Measurements from ENCODE around the gene CMC4. TPM values are rescaled to one million over a fixed set of nuclear protein-coding genes. Genes with fewer than 3 reads are reported as not detected.
A peak's percentile ranks its signal among the peaks of the same experiment; 100 is the strongest.

Gene CMC4
- total and polyA plus RNA-seq, 2 donors (not counting 1 experiment from before 2014, with no cell fraction given): 8.1 to 9.6 TPM

GRCh38 chrX:155026727-155027508, 44.0 kb downstream of the CMC4 start, which contains the start of gene FUNDC2:
FUNDC2 (plus strand) TSS chrX:155026844; CDS start chrX:155026939, 95 bp downstream.
- H3K36me3 ChIP-seq (ENCODE audit: control insufficient read depth, insufficient read depth, low read length): no peaks in the 10 kb centered on the region
- TF ChIP-seq, protein P1, sequence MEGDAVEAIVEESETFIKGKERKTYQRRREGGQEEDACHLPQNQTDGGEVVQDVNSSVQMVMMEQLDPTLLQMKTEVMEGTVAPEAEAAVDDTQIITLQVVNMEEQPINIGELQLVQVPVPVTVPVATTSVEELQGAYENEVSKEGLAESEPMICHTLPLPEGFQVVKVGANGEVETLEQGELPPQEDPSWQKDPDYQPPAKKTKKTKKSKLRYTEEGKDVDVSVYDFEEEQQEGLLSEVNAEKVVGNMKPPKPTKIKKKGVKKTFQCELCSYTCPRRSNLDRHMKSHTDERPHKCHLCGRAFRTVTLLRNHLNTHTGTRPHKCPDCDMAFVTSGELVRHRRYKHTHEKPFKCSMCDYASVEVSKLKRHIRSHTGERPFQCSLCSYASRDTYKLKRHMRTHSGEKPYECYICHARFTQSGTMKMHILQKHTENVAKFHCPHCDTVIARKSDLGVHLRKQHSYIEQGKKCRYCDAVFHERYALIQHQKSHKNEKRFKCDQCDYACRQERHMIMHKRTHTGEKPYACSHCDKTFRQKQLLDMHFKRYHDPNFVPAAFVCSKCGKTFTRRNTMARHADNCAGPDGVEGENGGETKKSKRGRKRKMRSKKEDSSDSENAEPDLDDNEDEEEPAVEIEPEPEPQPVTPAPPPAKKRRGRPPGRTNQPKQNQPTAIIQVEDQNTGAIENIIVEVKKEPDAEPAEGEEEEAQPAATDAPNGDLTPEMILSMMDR (conservative IDR thresholded peaks at IDR 0.05 in 1 of 2, IDR thresholded peaks at IDR 0.05 in 1 of 2; ENCODE audit: low read depth in 1 of 2, low read length in 2 of 2): no peak
- TF ChIP-seq EZH2 (IDR thresholded peaks at IDR 0.05; ENCODE audit: low read length, missing control alignments): no peak
- peak within 1 kb of the TSS; percentile 46 for H3K4me2 ChIP-seq (ENCODE audit: extremely low read depth, insufficient read depth, low read length)

DNA sequence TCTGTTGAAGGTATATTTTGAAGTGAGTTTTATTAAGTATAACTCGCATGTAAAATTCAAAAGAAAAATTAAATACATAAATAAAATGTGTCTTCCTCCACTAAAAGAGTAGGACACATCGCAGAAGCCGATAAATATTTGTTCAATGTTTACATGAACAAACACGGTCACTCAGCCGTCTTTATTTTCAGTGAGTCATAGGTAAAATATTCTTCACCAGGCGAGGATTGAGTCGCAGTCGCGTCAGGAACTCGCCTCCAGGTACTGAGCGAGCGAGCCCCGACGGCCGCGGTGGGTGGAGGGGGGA, 44.6 kb downstream of the CMC4 start:
- H4K20me1 ChIP-seq (ENCODE audit: control insufficient read depth, extremely low read depth, insufficient read depth, low read length): no peaks in the 10 kb centered on the region
- H3K27me3 ChIP-seq (ENCODE audit: control insufficient read depth, insufficient read depth, low read length): no peaks in the 10 kb centered on the region
- DNase-seq (ENCODE audit: low read depth in 2 of 2): no peak
- no peaks in the 10 kb centered on the region for H3K4me1 ChIP-seq (ENCODE audit: control insufficient read depth, extremely low read depth, insufficient read depth, low read length)
- H3K36me3 ChIP-seq (ENCODE audit: control insufficient read depth, insufficient read depth, low read length): no peaks in the 10 kb centered on the region
- H3K9ac ChIP-seq (ENCODE audit: insufficient read depth, low read length): peak overlapping the region; percentile 36
- H3K9me3 ChIP-seq (ENCODE audit: control insufficient read depth, insufficient read depth, low read depth, low read length): no peaks in the 10 kb centered on the region
- TF ChIP-seq EZH2 (IDR thresholded peaks at IDR 0.05; ENCODE audit: low read length, missing control alignments): no peak
- TF ChIP-seq, protein P1 (conservative IDR thresholded peaks at IDR 0.05 in 1 of 2, IDR thresholded peaks at IDR 0.05 in 1 of 2; ENCODE audit: low read depth in 1 of 2, low read length in 2 of 2): no peak
- peak overlapping the region; percentile 3 for H3K27ac ChIP-seq (ENCODE audit: insufficient read depth, low read length)
- no peak overlapping the region for H3K4me2 ChIP-seq (ENCODE audit: extremely low read depth, insufficient read depth, low read length)
- peaks cover 2% of the 10 kb centered on the region for H3K79me2 ChIP-seq (ENCODE audit: control insufficient read depth, insufficient read depth, low read length)
- peak overlapping the region in 3 of 4 experiments; percentile 12 to 78 (median 76) for H3K4me3 ChIP-seq (replicated peaks in 1 of 4; ENCODE audit: control extremely low read depth in 1 of 4, insufficient read depth in 1 of 4, low read depth in 3 of 4, low read length in 4 of 4)
- H2AFZ ChIP-seq (ENCODE audit: low read length): no peak overlapping the region

More at GRCh38 chrX:155026727-155027508, 44.0 kb downstream of the CMC4 start, which contains the start of gene FUNDC2:
- H3K4me1 ChIP-seq (ENCODE audit: control insufficient read depth, extremely low read depth, insufficient read depth, low read length): no peaks in the 10 kb centered on the region
- no peaks in the 10 kb centered on the region for H4K20me1 ChIP-seq (ENCODE audit: control insufficient read depth, extremely low read depth, insufficient read depth, low read length)
- peak within 1 kb of the TSS; percentile 83 for H3K27ac ChIP-seq (ENCODE audit: insufficient read depth, low read length)
- H3K9me3 ChIP-seq (ENCODE audit: control insufficient read depth, insufficient read depth, low read depth, low read length): no peaks in the 10 kb centered on the region
- no peak within 1 kb of the TSS for H2AFZ ChIP-seq (ENCODE audit: low read length)
- DNase-seq (ENCODE audit: low read depth in 2 of 2): peak; percentile 93
- peaks cover 2% of the 10 kb centered on the region for H3K79me2 ChIP-seq (ENCODE audit: control insufficient read depth, insufficient read depth, low read length)
- no peaks in the 10 kb centered on the region for H3K27me3 ChIP-seq (ENCODE audit: control insufficient read depth, insufficient read depth, low read length)
- peak within 1 kb of the TSS; percentile 87 for H3K9ac ChIP-seq (ENCODE audit: insufficient read depth, low read length)
- H3K4me3 ChIP-seq (replicated peaks in 1 of 4; ENCODE audit: control extremely low read depth in 1 of 4, insufficient read depth in 1 of 4, low read depth in 3 of 4, low read length in 4 of 4): peak within 1 kb of the TSS; percentile 35 to 91 (median 67)

DNA sequence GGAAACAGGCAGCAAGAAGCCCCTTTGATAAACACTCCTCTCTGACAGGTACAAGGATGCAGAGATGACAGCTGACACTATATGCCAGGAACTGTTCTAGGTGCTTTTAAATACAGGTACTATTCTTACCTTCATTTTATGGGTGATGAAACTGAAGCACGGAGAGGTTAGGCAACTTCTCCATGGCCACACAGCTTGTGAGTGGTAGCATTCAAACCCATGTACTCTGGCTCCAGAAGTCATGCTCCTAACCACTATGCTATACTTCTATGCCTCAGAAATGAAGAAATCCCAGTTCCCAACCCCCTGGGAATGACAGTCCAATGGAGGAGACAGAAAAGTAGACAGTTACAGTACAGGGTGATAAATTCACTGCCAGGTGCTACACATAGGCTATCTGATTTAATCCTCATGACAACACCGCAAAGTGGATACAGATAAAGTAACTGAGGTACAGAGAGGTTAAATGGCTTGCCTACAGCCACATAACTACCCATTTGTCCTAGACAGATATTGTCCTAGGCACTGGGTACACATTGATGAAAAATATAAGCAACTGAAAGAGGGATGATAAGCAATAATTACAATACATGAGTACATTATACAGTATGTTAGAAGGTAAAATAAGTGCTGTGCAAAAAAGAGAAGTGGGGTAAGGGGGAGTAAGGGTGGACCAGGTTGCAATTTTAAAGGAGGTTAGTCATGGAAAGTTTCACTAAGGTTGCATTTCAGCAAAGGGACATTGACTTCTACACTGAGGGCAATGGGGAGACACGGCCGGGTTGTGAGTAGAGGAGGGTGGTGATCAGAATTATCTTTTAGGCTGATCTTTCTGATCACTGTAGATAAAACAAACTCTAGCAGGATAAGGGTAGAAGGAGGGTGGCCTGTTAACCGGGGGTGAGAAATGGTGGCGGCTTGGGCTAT, 46.8 kb downstream of the CMC4 start:
- TF ChIP-seq, protein P1 (conservative IDR thresholded peaks at IDR 0.05 in 1 of 2, IDR thresholded peaks at IDR 0.05 in 1 of 2; ENCODE audit: low read depth in 1 of 2, low read length in 2 of 2): no peak
- no peak for TF ChIP-seq EZH2 (IDR thresholded peaks at IDR 0.05; ENCODE audit: low read length, missing control alignments)
- DNase-seq (ENCODE audit: low read depth in 2 of 2): no peak
- Histone ChIP-seq H4K20me1 (ENCODE audit: control insufficient read depth, extremely low read depth, insufficient read depth, low read length) (no peaks in the 10 kb centered on the region), H3K27ac (ENCODE audit: insufficient read depth, low read length) (no peak overlapping the region), H3K4me3 (replicated peaks in 1 of 4; ENCODE audit: control extremely low read depth in 1 of 4, insufficient read depth in 1 of 4, low read depth in 3 of 4, low read length in 4 of 4) (no peak overlapping the region), H3K9ac (ENCODE audit: insufficient read depth, low read length) (no peak overlapping the region), H3K4me1 (ENCODE audit: control insufficient read depth, extremely low read depth, insufficient read depth, low read length) (no peaks in the 10 kb centered on the region), H3K27me3 (ENCODE audit: control insufficient read depth, insufficient read depth, low read length) (no peaks in the 10 kb centered on the region), H3K4me2 (ENCODE audit: extremely low read depth, insufficient read depth, low read length) (no peak overlapping the region), H3K9me3 (ENCODE audit: control insufficient read depth, insufficient read depth, low read depth, low read length) (no peaks in the 10 kb centered on the region), H3K36me3 (ENCODE audit: control insufficient read depth, insufficient read depth, low read length) (no peaks in the 10 kb centered on the region), H2AFZ (ENCODE audit: low read length) (no peak overlapping the region), H3K79me2 (ENCODE audit: control insufficient read depth, insufficient read depth, low read length) (peaks cover 2% of the 10 kb centered on the region)
